Endothelial cell of umbilical vein (primary cell): ENCODE measurements around the gene FLT4.
A peak's percentile ranks its signal among the peaks of the same experiment; 100 is the strongest.

Source experiments
- POLR2A ChIP-seq: IDR thresholded peaks from 2 replicates; pipeline ENCODE4 v1.6.1; 2012; ENCODE audit warnings: low read depth, mild to moderate bottlenecking, control low read depth, low read length
- POLR2AphosphoS5 ChIP-seq: IDR thresholded peaks from 2 replicates; pipeline ENCODE4 v1.6.1; 2012; ENCODE audit warnings: low read depth, mild to moderate bottlenecking, control low read depth, low read length, moderate library complexity; ENCODE audit not compliant: insufficient read depth
- TF ChIP-seq, protein P1 (sequence below), 2 donors: IDR thresholded peaks; 1 replicate in 1 of 2; 2 replicates in 1 of 2; pipeline ENCODE4 v1.5.1; 2011; ENCODE audit warnings: low read length in 2 of 2, mild to moderate bottlenecking in 2 of 2, moderate library complexity in 2 of 2, control low read depth in 1 of 2, inconsistent platforms in 1 of 2, low read depth in 1 of 2; ENCODE audit not compliant: insufficient read depth in 1 of 2; ENCODE audit errors: extremely low read depth in 1 of 2

DNA sequence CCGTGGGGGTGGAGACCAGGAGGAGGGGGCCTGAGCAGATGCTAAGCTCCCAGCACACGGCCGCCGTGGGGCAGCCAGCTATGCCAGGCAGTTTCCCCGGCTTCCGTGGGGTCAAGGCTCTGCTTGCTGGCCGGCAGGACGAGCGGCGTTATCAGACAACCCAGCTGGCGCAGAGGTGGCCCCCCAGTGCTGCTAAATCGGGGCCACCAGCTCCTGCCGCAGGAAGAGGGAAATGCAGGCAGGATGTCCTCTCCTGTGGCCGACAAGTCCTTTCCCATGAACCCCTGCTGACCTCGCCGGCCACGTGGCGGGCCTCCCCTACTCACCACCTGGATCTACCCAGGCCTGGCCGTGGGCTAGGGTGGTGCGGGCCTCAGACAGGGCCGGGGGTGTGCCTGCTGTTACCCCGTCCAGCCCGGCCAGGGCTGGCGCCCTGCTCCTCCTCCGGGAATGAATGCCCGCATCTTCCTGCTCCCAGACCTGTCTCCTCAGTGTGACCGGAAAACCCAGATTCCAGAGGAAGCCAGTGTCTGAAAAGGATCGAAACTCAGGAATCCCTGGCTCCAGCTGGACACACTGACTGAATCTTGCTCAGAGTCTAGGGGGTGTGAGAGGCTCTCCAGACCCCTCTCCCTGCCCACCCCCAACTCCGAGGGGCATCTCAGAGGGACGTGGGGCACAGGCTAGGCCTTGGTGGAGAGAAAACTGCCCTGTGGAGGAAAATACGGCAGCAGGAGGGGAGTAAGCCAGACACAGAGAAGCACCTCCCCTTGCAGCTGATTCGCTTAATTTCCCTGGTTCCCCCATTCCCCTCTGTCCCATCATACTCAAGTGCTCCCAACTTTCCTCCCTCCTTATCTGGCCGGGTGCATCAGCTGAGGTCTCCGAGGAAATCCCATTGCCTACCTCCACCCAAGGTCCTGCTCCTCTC, 3.9 kb downstream of the FLT4 start:
- TF ChIP-seq POLR2A (no peak), POLR2AphosphoS5 (peak; percentile 41)
- TF ChIP-seq, protein P1, sequence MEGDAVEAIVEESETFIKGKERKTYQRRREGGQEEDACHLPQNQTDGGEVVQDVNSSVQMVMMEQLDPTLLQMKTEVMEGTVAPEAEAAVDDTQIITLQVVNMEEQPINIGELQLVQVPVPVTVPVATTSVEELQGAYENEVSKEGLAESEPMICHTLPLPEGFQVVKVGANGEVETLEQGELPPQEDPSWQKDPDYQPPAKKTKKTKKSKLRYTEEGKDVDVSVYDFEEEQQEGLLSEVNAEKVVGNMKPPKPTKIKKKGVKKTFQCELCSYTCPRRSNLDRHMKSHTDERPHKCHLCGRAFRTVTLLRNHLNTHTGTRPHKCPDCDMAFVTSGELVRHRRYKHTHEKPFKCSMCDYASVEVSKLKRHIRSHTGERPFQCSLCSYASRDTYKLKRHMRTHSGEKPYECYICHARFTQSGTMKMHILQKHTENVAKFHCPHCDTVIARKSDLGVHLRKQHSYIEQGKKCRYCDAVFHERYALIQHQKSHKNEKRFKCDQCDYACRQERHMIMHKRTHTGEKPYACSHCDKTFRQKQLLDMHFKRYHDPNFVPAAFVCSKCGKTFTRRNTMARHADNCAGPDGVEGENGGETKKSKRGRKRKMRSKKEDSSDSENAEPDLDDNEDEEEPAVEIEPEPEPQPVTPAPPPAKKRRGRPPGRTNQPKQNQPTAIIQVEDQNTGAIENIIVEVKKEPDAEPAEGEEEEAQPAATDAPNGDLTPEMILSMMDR (IDR thresholded peaks at IDR 0.05; ENCODE audit: extremely low read depth in 1 of 2, insufficient read depth in 1 of 2, low read depth in 1 of 2, low read length in 2 of 2) = no peak
